ENCODE data around the gene BARHL1.

The BARHL1 gene

GRCh38 chr9:132638240-132638639, 55.8 kb downstream of the BARHL1 start:
- Histone ChIP-seq H2AFZ (ENCODE audit: low read depth, low read length) (no peak overlapping the region), H3K79me2 (ENCODE audit: low read length) (peaks cover 5% of the 10 kb centered on the region; the same call in 1 of the 2 replicates), H3K9me3 (ENCODE audit: insufficient read depth, low read length) (no peaks in the 10 kb centered on the region), H4K20me1 (ENCODE audit: insufficient read depth, low read length) (no peaks in the 10 kb centered on the region), H3K27me3 (ENCODE audit: low read depth, low read length) (no peaks in the 10 kb centered on the region), H3K4me2 (ENCODE audit: low read length) (no peak overlapping the region), H3K27ac (ENCODE audit: low read length) (no peak overlapping the region), H3K4me1 (ENCODE audit: low read length) (no peaks in the 10 kb centered on the region), H3K4me3 (ENCODE audit: low read length) (no peak overlapping the region), H3K36me3 (replicated peaks; ENCODE audit: low read depth, low read length) (peaks cover 39% of the 10 kb centered on the region), H3K9ac (ENCODE audit: low read length) (no peak overlapping the region)
- no peak for TF ChIP-seq EZH2phosphoT487 (IDR thresholded peaks at IDR 0.05; ENCODE audit: low read depth)
- TF ChIP-seq CTCF (IDR thresholded peaks at IDR 0.05; ENCODE audit: low read depth, low read length) = no peak

- H3K36me3 ChIP-seq (replicated peaks; ENCODE audit: low read depth, low read length) = peaks cover 46% of the 10 kb centered on the region
- H3K79me2 ChIP-seq (ENCODE audit: low read length) = peaks cover 8% of the 10 kb centered on the region; the same call in 1 of the 2 replicates
- H3K27ac ChIP-seq (ENCODE audit: low read length) = no peak overlapping the region
- H3K27me3 ChIP-seq (ENCODE audit: low read depth, low read length) = no peaks in the 10 kb centered on the region
- H3K9ac ChIP-seq (ENCODE audit: low read length) = no peak overlapping the region
- TF ChIP-seq CTCF (IDR thresholded peaks at IDR 0.05; ENCODE audit: low read depth, low read length) (no peak), EZH2phosphoT487 (IDR thresholded peaks at IDR 0.05; ENCODE audit: low read depth) (no peak)
- H3K4me3 ChIP-seq (ENCODE audit: low read length) = no peak overlapping the region
- H4K20me1 ChIP-seq (ENCODE audit: insufficient read depth, low read length) = no peaks in the 10 kb centered on the region
- no peak overlapping the region for H2AFZ ChIP-seq (ENCODE audit: low read depth, low read length)
- no peaks in the 10 kb centered on the region for H3K4me1 ChIP-seq (ENCODE audit: low read length)
- no peak overlapping the region for H3K4me2 ChIP-seq (ENCODE audit: low read length)
- H3K9me3 ChIP-seq (ENCODE audit: insufficient read depth, low read length) = no peaks in the 10 kb centered on the region
These were observed 56.9 kb downstream of the BARHL1 start for GRCh38 chr9:132639322-132639721.
